Inflammatory macrophage treated with lipopolysaccharide for 1 hour (primary cell): Measurements from ENCODE around the gene DIP2B.

ENCODE experiments used
- DNase-seq, 2 donors: peaks; one replicate each; pipeline ENCODE4 v3.0.0-alpha.2; 2020 to 2022

The DIP2B gene

DNA sequence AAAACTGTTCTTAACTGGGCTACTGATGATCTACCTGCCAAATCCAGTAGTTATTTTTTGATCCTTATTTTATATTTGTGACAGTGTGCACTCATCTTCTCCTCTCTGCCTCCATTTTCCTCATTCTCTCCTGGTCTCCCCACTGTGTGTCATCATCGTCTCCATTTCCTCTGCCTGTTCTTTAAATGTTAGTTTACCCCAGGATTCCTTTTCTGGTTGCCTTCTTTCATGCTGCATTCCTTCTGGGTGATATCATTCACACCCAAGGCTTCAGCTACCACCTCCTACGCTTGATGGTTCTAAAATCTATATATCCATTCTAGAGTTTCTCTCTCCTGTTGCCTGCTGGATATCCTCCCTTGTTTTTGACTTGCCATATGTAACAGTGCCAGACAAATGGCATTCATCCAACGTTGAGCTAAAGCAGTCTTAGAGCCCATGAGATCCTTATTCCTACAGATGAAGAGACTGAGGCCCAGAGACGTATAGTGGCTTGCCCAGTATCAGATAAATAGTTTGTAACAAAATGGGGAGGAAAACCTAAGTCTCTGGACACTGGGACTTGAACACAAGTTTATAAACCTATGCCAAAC lies 109.5 kb downstream of the DIP2B start:
- DNase-seq = no peak

DNA sequence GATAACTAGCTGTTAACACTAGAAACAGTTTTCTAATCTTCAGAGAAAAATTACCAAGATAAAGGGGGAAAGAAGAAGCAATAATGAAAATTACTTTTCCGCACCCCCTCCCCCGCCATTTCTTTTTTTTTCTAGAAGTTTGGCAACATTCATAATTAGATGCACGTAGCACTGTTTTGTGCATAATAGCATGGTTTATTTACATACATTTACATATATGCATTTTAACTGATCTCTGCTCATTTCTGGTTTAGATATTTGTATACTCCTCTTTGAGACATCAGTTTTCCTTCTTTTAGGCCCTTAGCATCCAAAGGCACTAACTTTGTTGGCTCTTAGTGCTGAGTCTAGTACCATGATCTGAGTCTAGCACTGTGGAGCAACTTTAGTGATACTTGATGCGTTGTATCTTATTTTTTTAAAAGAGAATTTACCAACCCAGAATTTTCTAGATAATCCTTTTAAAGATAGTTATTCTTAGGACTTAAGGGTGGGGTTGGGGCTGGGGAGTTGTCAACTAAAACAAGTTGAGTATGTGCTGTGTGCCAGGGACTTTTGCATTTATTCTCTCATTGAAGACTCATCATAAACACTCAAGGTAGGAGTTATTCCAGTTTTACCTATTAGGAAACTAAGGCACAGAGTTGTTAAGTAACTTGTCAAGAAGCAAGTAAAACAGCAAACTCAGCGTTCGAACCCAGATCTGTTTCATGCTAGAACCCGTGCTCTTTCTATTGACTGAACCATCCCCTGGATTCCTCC lies 110.5 kb downstream of the DIP2B start:
- no peak for DNase-seq

- no peak for DNase-seq
Observed at GRCh38 chr12:50615907-50616296, 111.1 kb downstream of the DIP2B start.

- DNase-seq = no peak
Observed at GRCh38 chr12:50617657-50618056, 112.9 kb downstream of the DIP2B start.

DNA sequence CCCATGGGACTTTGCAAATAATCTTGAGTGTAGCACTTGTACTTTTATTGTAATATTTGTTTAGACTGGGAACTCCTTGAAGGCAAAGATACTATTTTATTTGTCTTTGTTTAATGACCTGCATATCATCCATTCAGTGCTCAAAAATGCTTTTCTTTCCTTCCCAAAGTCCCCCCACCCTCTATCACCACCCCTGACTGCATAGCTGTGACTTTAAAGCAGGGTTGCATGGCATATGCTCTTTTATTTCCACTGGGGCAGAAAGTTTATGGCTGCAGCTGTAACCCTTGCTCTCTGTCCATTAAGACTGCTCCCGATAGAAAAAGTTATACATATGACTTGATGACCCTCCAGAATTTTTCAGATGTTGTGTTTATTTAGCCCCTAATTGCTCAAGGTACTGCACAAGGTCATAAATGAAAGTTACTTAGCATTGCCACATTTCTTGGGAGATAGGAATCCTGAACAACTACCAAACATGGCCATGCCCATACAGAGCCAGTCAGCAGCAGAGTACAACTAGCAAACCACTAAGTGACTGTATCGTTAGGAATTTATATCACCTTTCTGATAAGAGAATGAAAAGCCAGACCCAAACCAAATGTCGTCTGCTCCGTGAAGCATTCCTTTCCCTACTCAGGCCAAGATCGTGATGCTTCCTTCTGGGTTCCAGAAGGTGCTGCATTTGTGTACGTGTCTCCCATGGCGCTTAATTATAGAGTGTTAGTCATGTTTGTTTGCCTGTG lies 114.3 kb downstream of the DIP2B start:
- DNase-seq = no peak

DNA sequence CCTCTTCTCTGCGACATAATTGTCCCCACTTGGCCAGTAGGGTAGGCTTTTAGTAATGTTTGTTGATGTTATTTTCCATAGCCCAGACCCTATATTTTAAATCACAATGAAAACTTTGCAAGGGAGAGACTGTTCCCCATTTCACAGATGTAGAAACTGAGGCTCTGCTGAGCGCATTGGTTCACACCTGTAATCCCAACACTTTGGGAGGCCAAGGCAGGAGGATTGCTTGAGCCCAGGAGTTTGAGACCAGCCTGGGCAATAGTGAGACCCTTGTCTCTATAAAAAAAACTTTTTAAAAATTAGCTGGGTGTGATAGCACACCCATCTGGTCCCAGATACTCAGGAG lies 114.8 kb downstream of the DIP2B start:
- no peak for DNase-seq

DNA sequence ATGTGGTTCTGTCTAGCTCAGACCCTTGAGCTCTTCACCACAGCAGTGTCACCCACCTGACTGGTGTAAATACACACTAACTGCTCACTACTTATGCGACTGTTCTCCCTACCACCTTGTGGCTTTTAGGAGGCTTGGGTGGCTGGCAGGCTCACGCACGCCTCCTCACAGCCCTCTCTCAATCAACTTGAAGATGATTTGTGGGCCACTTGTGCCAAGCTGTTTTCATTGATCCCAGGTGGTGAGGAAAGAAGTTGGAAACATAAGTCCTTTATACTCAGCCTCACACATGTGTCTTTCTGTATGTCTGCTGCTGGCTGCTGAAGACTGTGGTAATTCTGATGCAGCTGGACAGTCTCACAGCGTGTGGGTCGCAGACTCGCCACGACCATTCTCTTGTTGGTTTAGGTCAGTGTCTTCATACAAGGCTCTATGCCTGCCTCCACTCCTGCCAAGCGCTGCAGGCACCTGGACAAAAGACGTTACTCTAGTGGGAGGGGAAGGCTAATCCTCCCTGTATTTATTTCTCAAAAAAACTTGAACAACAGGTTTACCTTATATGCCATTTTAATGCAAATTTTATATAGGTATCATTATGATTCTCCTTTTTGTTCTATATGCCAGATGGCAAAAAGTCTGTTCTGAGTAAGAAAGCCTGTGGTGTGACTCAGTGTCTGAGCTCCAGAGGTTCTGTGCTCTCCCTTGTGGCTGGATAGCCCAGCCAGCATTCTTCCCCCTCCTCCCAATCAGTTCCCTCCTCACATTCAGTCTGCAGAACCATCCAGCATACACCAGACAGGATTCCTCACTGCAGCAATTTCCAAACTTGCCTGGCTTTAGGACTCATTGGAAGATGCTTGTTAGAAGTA lies 115.6 kb downstream of the DIP2B start:
- DNase-seq = no peak

DNA sequence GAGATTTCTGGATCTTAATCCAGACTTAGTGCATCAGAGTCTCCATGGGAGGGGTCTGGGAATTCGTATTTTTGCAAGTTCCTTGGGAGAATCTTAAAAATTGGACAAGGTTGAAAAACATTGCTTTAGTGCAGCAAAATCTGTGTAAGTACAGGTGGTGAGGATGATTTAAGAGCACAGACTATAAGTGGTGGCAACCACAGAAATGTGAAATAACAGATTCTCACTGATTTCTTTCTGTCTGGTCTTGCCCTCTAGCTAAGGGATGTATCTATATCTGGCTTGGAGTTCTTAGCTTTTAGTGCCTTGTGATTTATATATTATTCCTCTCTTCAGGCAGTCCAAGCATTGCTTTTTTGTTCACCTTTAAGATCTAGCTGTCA lies 116.2 kb downstream of the DIP2B start:
- no peak for DNase-seq

DNA sequence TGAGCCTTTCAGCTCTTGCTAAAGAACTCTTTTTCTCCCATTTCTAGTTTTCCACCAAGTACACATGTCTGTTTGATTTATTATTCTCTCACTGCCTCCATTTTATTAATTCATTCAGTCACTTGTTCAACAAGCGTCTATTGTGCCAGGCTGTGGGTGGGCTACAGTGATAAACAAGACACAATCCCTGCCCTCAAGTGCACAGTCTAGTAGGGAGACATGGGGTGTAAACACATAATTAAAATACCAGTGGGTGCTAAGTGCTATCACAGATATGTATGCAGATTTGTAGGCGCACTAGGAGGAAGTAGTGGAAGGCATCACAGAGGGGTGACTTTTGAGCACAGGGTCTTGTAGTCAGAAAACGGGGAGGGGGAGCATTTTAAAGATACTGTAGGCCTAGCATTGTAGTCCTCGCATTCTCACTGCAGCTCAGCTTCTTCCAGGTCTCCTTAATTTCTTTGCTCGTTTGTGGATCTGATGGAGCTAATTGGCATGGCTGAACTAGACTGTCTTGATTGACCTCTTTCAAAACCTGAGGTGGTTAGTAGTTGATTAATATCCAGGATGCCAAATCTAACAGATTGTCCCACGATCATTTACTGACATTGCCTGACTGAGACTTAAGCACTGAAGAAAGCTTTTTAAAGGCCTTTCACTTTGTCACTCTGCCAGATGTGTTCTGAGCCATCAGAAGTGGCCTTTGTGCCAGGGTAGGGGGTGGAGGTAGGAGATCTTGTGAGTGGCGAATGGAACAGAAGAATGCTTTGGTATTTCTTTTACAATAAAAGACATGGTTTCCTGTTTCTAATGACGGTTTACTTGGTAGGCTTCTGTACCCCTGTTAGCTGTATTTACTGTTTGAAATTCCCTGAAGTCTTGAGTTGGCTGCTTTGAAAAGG lies 116.9 kb downstream of the DIP2B start:
- no peak for DNase-seq

DNA sequence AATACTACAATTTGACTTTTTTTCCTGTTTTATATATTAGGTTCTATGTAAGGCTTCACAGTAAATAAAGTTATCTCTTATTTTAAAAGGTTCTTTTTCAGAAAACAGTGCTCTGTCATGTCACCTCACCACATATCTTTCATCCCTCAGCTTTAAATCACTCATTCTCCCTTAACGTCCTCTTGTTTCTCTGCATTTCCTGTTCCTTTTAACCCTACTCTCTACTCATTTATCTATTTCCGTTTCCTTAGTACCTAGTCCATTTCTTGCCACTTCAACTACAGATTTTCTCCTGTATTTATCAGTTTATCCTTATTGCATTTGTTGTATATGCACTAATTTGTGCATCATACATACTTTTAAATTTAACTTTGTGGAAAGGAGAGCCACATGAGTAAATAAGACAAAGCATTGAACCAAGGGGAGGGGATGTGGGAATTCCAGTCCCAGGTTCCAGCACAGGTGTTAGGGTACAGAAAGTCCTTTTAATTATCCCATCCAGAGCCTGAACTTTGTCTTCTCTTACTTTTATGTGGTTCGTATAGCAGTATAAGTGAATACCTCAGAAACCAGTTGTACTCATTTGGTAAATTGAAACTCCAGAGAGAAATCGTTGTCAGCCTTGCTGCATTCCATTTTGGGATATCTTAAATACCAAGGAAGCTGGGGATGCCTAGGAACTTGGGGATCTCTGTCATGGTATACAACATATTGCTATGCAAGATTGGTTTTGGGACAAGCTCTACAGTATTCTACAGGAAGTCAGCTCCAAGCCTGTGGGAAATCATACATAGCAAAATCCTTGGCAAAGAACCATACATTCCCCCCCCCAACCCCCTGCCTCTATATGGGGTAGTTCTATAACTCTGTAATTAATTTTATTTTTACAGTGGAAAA lies 120.5 kb downstream of the DIP2B start:
- DNase-seq = no peak

- peak; percentile 23 to 51 for DNase-seq
Observed at GRCh38 chr12:50626026-50626425, 121.2 kb downstream of the DIP2B start.

- no peak for DNase-seq
Observed at GRCh38 chr12:50627491-50627890, 122.7 kb downstream of the DIP2B start.

GRCh38 chr12:50628394-50628793 lies 123.6 kb downstream of the DIP2B start:
- DNase-seq = no peak

DNA sequence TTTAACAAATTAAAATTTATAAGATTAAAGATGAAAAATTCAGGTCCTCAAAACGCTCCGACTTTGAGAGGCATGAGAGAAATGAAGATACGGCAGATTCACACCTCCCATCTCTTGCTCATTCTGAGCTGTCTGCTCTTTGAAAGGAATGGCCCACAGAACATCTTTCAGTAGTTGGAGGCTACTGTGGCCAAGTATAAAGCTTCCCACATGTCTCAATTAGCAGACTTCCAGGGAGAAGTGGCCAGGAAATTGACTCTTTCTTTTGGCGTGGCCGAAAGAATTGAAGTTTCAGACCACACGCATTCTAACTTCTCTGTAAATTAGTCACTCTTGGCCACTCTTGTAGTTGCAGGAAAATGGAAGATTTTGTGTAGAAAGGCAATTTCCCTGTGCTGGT lies 129.2 kb downstream of the DIP2B start:
- DNase-seq = peak; percentile 18 to 59

- DNase-seq = no peak
Observed at GRCh38 chr12:50634379-50634778, 129.6 kb downstream of the DIP2B start.

- DNase-seq = no peak
Observed at GRCh38 chr12:50635364-50635763, 130.6 kb downstream of the DIP2B start.

DNA sequence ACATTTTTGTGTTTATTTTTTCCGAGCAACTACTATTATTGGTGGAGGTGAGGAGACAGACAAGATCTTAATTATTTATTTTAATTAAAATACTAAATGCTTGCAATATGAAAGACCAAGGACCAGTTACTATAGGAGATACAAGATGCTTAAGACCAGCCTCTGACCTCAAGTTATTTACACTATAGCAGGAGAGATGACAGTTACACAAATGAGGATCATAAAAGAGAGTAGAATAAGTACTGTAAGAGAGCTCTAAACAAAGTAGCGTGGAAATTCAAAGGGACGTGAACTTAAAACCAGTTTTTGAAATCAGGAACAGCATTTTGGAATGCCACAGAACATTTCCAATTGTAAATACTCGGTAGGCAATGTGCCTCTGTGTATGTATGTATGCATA lies 131.1 kb downstream of the DIP2B start:
- no peak for DNase-seq

DNA sequence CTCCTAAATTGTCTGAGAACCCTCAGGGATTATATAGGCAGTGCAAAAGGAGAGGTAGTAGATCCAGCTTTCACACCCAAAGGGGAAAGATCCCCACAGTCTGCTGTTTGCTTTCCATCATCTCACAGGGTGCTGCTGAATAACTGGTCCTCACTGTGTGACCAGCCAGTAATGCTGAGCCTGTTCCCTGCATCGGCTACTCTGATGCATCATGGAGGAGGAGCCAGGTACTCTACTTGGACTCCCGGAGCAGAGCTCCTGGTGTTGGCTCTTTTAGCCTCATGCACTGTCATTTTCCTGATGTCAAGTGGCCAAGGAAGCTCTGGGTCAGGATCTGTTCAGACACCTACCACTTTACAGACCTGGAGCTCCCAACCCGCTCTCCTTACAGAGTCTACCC lies 131.7 kb downstream of the DIP2B start:
- DNase-seq = no peak

GRCh38 chr12:50637870-50638481 lies 133.2 kb downstream of the DIP2B start:
- peak; percentile 46 to 74 for DNase-seq

- DNase-seq = no peak
Observed at GRCh38 chr12:50638482-50638880, 133.7 kb downstream of the DIP2B start.

DNA sequence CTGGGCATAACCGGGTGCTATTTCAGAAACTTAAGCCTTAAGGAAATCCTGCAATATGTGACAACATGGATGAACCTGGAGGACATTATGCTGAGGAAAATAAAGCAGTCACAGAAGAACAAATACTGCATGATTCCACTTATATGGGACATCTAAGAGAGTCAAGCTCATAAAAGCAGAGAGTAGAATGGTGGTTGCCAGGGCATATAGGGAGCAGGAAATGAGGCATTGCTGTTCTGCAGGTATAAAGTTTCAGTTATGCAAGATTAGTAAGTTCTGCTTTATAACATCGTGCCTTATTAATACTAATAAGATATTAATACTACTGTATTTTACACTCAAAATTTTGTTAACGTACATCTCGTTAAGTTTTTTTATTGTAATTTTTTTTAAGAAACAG lies 134.9 kb downstream of the DIP2B start:
- DNase-seq = no peak
